Keratinocyte (primary cell): ENCODE data around the gene CCM2. TPM values are rescaled to one million over a fixed set of nuclear protein-coding genes. Genes with fewer than 3 reads are reported as not detected.

Source experiments
- DNase-seq: peaks from one replicate; pipeline ENCODE4 v3.0.0-alpha.2; 2011; ENCODE audit warnings: low read depth, missing footprints, low spot score
- FAIRE-seq: peaks from 2 replicates; lab custom pipeline; 2011; peaks lifted over from hg19 to GRCh38; lab: Jason Lieb, UNC
- H2AFZ ChIP-seq: 2 replicates; pipeline ENCODE4 v1.6.0; 2012; ENCODE audit warnings: low read length, control low read depth, inconsistent platforms; ENCODE audit not compliant: control insufficient read depth
- H3K27ac ChIP-seq: 2 replicates; pipeline ENCODE4 v1.5.1; 2011; ENCODE audit warnings: low read length; ENCODE audit not compliant: control insufficient read depth, insufficient read depth
- H3K27me3 ChIP-seq: 3 replicates; pipeline ENCODE4 v1.6.0; 2011; ENCODE audit warnings: low read length; ENCODE audit not compliant: control insufficient read depth, insufficient read depth; ENCODE audit errors: extremely low read depth
- H3K36me3 ChIP-seq, 2 experiments: 2 replicates in 1 of 2; 3 replicates in 1 of 2; pipeline ENCODE4 v1.5.1; 2011; ENCODE audit warnings: low read length in 2 of 2, mild to moderate bottlenecking in 1 of 2; ENCODE audit not compliant: control insufficient read depth in 2 of 2, insufficient read depth in 2 of 2; ENCODE audit errors: extremely low read depth in 1 of 2
- H3K4me1 ChIP-seq: 3 replicates; pipeline ENCODE4 v1.5.1; 2011; ENCODE audit warnings: low read length; ENCODE audit not compliant: control insufficient read depth, insufficient read depth; ENCODE audit errors: extremely low read depth
- H3K4me2 ChIP-seq: 3 replicates; pipeline ENCODE4 v1.6.0; 2011; ENCODE audit warnings: low read depth, low read length; ENCODE audit not compliant: control insufficient read depth, insufficient read depth; ENCODE audit errors: extremely low read depth
- H3K4me3 ChIP-seq, 3 experiments: fragments of 200-600 bp in 1 of 3; sonication (generic) in 1 of 3; 2 replicates in 2 of 3; 3 replicates in 1 of 3; pipeline ENCODE4 v1.5.1; 2011 to 2016; ENCODE audit warnings: low read length in 3 of 3, mild to moderate bottlenecking in 3 of 3, control low read depth in 2 of 3, inconsistent platforms in 1 of 3, low read depth in 1 of 3, mixed read lengths in 1 of 3, mixed run types in 1 of 3, moderate library complexity in 1 of 3; ENCODE audit not compliant: control insufficient read depth in 2 of 3, insufficient read depth in 2 of 3; ENCODE audit errors: extremely low read depth in 1 of 3
- H3K79me2 ChIP-seq: 2 replicates; pipeline ENCODE4 v1.6.0; 2012; ENCODE audit warnings: low read length; ENCODE audit not compliant: control insufficient read depth, insufficient read depth
- H3K9ac ChIP-seq: 3 replicates; pipeline ENCODE4 v1.6.0; 2011; ENCODE audit warnings: low read length; ENCODE audit not compliant: control insufficient read depth, insufficient read depth; ENCODE audit errors: extremely low read depth
- H3K9me1 ChIP-seq: 3 replicates; pipeline ENCODE4 v1.6.0; 2011; ENCODE audit warnings: low read length; ENCODE audit not compliant: control insufficient read depth, insufficient read depth; ENCODE audit errors: extremely low read depth
- H3K9me3 ChIP-seq: 2 replicates; pipeline ENCODE4 v1.5.1; 2012; ENCODE audit warnings: low read depth, low read length; ENCODE audit not compliant: control insufficient read depth
- H4K20me1 ChIP-seq: 3 replicates; pipeline ENCODE4 v1.6.0; 2011; ENCODE audit warnings: low read length; ENCODE audit not compliant: control insufficient read depth, insufficient read depth; ENCODE audit errors: extremely low read depth
- CTCF ChIP-seq, 3 experiments: IDR thresholded peaks in 1 of 3; conservative IDR thresholded peaks in 1 of 3; optimal IDR thresholded peaks in 1 of 3; 2 replicates in 2 of 3; 3 replicates in 1 of 3; pipeline versions ENCODE3 to v1.5.1; 2011; ENCODE audit warnings: low read length in 3 of 3, mild to moderate bottlenecking in 3 of 3, moderate library complexity in 2 of 3, control low read depth in 1 of 3, inconsistent platforms in 1 of 3; ENCODE audit not compliant: insufficient read depth in 2 of 3; ENCODE audit errors: extremely low read depth in 1 of 3
- EZH2 ChIP-seq: IDR thresholded peaks from one replicate; pipeline ENCODE4 v1.6.1; 2012; ENCODE audit warnings: inconsistent platforms, mild to moderate bottlenecking, low read length, moderate library complexity
- dilution Hi-C: fragments of 300-500 bp; cut with MboI; formaldehyde crosslinking; loops from one replicate; pipeline ENCODE4 v1.7.0; 2020; ENCODE audit warnings: low sequenced_read_pairs; ENCODE audit not compliant: extremely low pct_ligation_motif_present
- polyA plus RNA-seq, 5 experiments: library from polyadenylated mRNA; depleted of rRNA in 3 of 5; stranded (reverse) in 3 of 5; stranded (forward) in 1 of 5; unstranded in 1 of 5; fragments of >200 nt; gene quantifications; 1 replicate in 1 of 5; 2 replicates in 3 of 5; 3 replicates in 1 of 5; pipeline versions ENCODE4 v1.2.1 to v1.2.3, GENCODE V29; 2011 to 2012; ENCODE audit warnings: missing spikeins in 2 of 5, low read depth in 1 of 5, low replicate concordance in 1 of 5

Gene CCM2
- polyA plus RNA-seq, 1 donor (not counting 4 experiments of a cell fraction or from before 2014, with no cell fraction given): 44.8 TPM

GRCh38 chr7:45031829-45032228, 31.8 kb downstream of the CCM2 start:
- Histone ChIP-seq H3K4me3 (no peak overlapping the region), H3K36me3 (peaks cover 4 to 10% of the 10 kb centered on the region in 2 experiments), H3K9me1 (peaks cover 2% of the 10 kb centered on the region), H3K9ac (no peak overlapping the region), H3K4me2 (no peak overlapping the region), H3K9me3 (no peaks in the 10 kb centered on the region), H3K27me3 (no peaks in the 10 kb centered on the region), H3K27ac (no peak overlapping the region), H2AFZ (no peak overlapping the region), H4K20me1 (peaks cover 2% of the 10 kb centered on the region), H3K4me1 (peaks cover 46% of the 10 kb centered on the region), H3K79me2 (peaks cover 54% of the 10 kb centered on the region)
- FAIRE-seq (no peak), DNase-seq (no peak)
- TF ChIP-seq EZH2: no peak
- no peak for TF ChIP-seq CTCF (optimal IDR thresholded peaks at IDR 0.05 in 1 of 3, IDR thresholded peaks at IDR 0.05 in 1 of 3, conservative IDR thresholded peaks at IDR 0.05 in 1 of 3; ENCODE audit: extremely low read depth in 1 of 3, insufficient read depth in 2 of 3, low read length in 3 of 3)
- dilution Hi-C loops: no loop called here

GRCh38 chr7:45032421-45032820, 32.4 kb downstream of the CCM2 start:
- TF ChIP-seq CTCF (optimal IDR thresholded peaks at IDR 0.05 in 1 of 3, IDR thresholded peaks at IDR 0.05 in 1 of 3, conservative IDR thresholded peaks at IDR 0.05 in 1 of 3; ENCODE audit: extremely low read depth in 1 of 3, insufficient read depth in 2 of 3, low read length in 3 of 3) (no peak), EZH2 (no peak)
- Histone ChIP-seq H3K4me3 (no peak overlapping the region), H3K9me3 (no peaks in the 10 kb centered on the region), H3K27me3 (no peaks in the 10 kb centered on the region), H3K4me2 (no peak overlapping the region), H3K79me2 (peaks cover 58% of the 10 kb centered on the region), H4K20me1 (no peaks in the 10 kb centered on the region), H2AFZ (no peak overlapping the region), H3K9me1 (peaks cover 2% of the 10 kb centered on the region), H3K4me1 (peaks cover 40% of the 10 kb centered on the region), H3K27ac (no peak overlapping the region), H3K9ac (no peak overlapping the region), H3K36me3 (peaks cover 4 to 10% of the 10 kb centered on the region in 2 experiments)
- DNase-seq: no peak
- dilution Hi-C loops: no loop called here
- no peak for FAIRE-seq
